Measurements from ENCODE around the gene CAPZB.

The CAPZB gene

GRCh38 chr1:19405761-19406487 is 79.4 kb downstream of the CAPZB start:
- H3K9me3 ChIP-seq: no peaks in the 10 kb centered on the region
- peak; percentile 49 for DNase-seq
- H3K4me1 ChIP-seq: no peaks in the 10 kb centered on the region; the same call in 1 of the 2 replicates
- no peaks in the 10 kb centered on the region for H3K27me3 ChIP-seq
- H3K36me3 ChIP-seq: no peaks in the 10 kb centered on the region
- no peak overlapping the region for H3K4me3 ChIP-seq (ENCODE audit: low read depth, low read length)
- TF ChIP-seq, protein P1, sequence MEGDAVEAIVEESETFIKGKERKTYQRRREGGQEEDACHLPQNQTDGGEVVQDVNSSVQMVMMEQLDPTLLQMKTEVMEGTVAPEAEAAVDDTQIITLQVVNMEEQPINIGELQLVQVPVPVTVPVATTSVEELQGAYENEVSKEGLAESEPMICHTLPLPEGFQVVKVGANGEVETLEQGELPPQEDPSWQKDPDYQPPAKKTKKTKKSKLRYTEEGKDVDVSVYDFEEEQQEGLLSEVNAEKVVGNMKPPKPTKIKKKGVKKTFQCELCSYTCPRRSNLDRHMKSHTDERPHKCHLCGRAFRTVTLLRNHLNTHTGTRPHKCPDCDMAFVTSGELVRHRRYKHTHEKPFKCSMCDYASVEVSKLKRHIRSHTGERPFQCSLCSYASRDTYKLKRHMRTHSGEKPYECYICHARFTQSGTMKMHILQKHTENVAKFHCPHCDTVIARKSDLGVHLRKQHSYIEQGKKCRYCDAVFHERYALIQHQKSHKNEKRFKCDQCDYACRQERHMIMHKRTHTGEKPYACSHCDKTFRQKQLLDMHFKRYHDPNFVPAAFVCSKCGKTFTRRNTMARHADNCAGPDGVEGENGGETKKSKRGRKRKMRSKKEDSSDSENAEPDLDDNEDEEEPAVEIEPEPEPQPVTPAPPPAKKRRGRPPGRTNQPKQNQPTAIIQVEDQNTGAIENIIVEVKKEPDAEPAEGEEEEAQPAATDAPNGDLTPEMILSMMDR (IDR thresholded peaks at IDR 0.05; ENCODE audit: low read depth, low read length): no peak

DNA sequence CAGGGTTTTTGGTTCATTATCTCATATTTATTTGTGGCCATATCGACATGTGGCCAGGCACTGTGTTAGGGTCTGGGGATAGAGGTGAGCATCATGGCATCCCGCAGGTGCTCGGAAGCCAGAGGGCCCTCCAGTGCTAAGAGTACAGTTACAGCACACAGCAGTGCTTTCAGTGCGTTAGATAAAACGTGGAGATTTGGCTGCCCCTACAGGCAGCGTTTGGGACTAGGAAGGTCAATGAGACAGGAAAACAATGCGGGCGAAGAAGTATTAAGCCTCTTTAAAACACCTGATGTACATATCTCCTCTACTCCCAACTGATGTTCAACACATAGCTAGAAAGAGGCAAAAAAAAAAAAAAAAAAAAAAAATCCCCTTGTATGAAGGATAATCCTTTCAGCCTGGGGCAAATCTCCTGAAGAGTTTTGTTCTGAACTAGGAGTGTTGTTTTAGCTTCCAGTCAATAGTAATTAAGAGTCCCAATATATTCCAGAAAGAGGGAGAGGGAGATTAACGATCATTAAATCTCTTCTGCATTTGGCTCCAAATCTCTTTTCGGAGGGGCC is 80.1 kb downstream of the CAPZB start:
- no peaks in the 10 kb centered on the region; the same call in 1 of the 2 replicates for H3K4me1 ChIP-seq
- no peaks in the 10 kb centered on the region for H3K36me3 ChIP-seq
- TF ChIP-seq, protein P1 (IDR thresholded peaks at IDR 0.05; ENCODE audit: low read depth, low read length): peak; percentile 49
- peak; percentile 28 for DNase-seq
- no peaks in the 10 kb centered on the region for H3K27me3 ChIP-seq
- H3K9me3 ChIP-seq: no peaks in the 10 kb centered on the region
- no peak overlapping the region for H3K4me3 ChIP-seq (ENCODE audit: low read depth, low read length)

DNA sequence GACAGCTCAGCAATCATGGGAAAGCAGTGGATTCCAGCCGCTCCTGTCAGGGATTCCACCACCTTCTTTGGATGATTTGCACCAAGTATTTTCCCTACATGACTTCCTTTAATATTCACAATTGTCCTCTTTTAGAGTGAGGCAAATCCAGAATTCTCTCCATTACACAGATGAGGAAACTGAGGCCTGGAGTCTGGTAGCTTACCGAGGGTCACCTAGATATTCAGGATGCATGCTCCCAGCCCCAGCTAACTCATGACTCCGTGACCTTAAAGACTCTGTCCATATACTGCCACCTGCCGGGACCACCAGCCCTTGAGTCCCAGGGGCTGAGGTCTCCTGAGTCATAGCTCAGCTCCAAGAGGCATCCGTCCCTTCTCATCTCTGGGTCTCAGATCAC is 80.6 kb downstream of the CAPZB start:
- H3K27me3 ChIP-seq: no peaks in the 10 kb centered on the region
- no peak for DNase-seq
- H3K9me3 ChIP-seq: no peaks in the 10 kb centered on the region
- TF ChIP-seq, protein P1 (IDR thresholded peaks at IDR 0.05; ENCODE audit: low read depth, low read length): no peak
- H3K4me3 ChIP-seq (ENCODE audit: low read depth, low read length): no peak overlapping the region
- no peaks in the 10 kb centered on the region for H3K36me3 ChIP-seq
- H3K4me1 ChIP-seq: no peaks in the 10 kb centered on the region; the same call in 1 of the 2 replicates

DNA sequence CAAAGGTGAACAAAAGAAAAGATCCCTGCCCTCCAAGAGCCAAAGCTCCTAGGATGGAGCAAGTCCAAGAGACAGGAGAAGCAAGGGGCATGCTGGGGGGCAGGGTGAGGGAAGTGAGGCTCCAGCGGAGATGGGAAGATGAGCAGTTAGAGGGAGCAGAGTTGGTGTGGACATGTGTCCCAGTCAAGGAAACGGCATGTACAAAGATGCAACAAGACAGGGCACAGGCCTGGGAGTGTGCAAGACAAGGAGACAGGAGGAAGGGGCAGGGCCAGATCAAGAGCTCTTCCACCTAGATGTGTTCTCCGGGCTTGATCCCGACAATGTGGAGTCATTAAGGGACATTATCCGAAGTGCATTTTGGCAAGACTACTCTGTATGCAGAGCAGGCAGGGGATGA is 82.1 kb downstream of the CAPZB start:
- no peak for DNase-seq
- no peak overlapping the region for H3K4me3 ChIP-seq (ENCODE audit: low read depth, low read length)
- H3K27me3 ChIP-seq: no peaks in the 10 kb centered on the region
- H3K36me3 ChIP-seq: no peaks in the 10 kb centered on the region
- H3K9me3 ChIP-seq: no peaks in the 10 kb centered on the region
- no peaks in the 10 kb centered on the region; the same call in 1 of the 2 replicates for H3K4me1 ChIP-seq
- TF ChIP-seq, protein P1 (IDR thresholded peaks at IDR 0.05; ENCODE audit: low read depth, low read length): no peak

GRCh38 chr1:19402031-19402813 is 83.1 kb downstream of the CAPZB start:
- H3K27me3 ChIP-seq: no peaks in the 10 kb centered on the region
- H3K36me3 ChIP-seq: no peaks in the 10 kb centered on the region
- H3K4me1 ChIP-seq: no peaks in the 10 kb centered on the region; the same call in 1 of the 2 replicates
- no peaks in the 10 kb centered on the region for H3K9me3 ChIP-seq
- TF ChIP-seq, protein P1 (IDR thresholded peaks at IDR 0.05; ENCODE audit: low read depth, low read length): no peak
- no peak for DNase-seq
- H3K4me3 ChIP-seq (ENCODE audit: low read depth, low read length): no peak overlapping the region

Measured in BE2C (cell line).